HG03108 (cell line): ENCODE measurements around the gene SLC35F5.
"Not testable (repeated sequence)": the region's sequence is repeated elsewhere in the genome, so short reads cannot be mapped to it uniquely, and the experiment has no call there.

Experiments used
- ATAC-seq: cut with Tn5 transposase; IDR thresholded peaks from one replicate; pipeline ENCODE4 v1.9.1; 2021; ENCODE audit warnings: moderate library complexity; ENCODE audit not compliant: unreplicated experiment

Gene SLC35F5

DNA sequence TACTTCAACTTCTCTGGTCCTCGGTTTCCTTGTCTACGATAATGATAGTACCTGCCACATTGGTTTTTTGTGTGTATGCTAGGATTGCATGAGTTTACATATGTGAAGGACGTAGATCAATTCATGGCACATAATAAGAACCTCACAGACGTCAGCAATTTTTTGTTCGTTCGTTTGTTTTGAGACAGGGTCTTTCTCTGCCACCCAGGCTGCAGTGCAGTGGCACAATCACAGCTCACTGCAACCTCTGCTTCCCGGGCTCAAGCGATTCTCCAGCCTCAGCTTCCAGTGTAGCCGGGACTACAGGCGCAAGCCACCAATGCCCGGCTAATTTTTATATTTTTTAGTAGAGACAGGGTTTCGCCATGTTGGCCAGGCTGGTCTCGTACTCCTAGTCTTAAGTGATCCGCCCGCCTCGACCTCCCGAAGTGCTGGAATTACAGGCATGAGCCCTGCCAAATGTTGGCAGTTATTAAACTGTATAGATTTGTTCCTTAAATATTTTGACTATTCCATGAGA, 756 bp upstream of the SLC35F5 start:
- no peak for ATAC-seq

GRCh38 chr2:113755835-113756354, 547 bp downstream of the SLC35F5 start:
- peak; percentile 30 for ATAC-seq

DNA sequence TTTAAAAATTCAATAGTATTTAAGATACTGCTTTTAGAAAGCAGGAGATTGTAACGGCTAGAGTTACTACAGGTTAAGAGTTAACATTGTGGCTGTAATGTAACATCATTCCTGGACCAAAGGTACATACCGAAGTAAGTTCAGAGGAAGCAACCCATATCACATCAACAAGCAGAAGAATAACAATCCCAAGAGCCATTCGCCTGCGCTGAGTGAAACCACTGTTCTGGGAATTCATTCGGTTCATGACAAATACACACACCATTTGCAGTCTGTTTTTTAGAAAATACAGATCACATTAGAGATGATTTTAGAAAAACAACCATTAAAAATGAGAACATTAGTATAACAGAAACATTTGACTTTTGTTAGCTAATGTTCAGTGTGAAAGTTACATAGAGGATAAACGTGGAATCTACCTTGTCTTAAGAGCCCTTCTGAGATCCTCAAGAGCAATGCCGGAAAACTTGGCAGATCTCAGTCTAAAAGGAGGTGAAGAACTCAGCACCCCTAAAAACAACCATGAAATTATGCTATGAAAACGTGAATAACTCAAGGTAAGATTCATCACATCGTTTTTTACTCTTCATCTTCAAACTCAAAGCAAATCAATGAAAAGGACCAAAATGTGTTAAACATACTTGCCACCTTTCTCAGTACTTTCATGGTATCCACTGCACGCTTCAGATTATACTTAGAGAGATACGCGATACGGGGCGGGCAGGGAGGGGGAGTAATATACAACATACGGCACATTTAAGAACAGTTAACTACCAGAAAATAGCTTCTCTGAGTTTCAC, 1.2 kb downstream of the SLC35F5 start:
- no peak for ATAC-seq

DNA sequence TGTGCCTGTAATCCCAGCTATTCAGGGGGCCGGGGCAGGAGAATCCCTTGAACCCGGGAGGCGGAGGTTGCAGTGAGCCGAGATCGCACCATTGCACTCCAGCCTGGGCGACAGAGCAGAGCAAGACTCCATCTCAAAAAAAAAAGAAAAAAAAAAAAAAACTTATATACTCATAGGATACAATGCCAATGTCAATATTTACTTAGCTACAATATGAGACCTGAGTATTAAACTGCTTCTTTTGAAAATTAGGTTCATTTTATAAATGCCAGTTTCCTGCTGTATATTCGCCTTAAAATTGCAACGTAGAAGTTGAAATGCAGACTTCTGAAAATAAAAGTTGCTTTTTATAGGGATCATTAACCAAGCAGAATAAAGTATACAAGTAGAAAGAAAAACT, 2.3 kb downstream of the SLC35F5 start:
- no peak for ATAC-seq

GRCh38 chr2:113750385-113750784, 6.1 kb downstream of the SLC35F5 start:
- ATAC-seq: no peak

- no peak for ATAC-seq
Measured at GRCh38 chr2:113741091-113741490, 15.4 kb downstream of the SLC35F5 start.

DNA sequence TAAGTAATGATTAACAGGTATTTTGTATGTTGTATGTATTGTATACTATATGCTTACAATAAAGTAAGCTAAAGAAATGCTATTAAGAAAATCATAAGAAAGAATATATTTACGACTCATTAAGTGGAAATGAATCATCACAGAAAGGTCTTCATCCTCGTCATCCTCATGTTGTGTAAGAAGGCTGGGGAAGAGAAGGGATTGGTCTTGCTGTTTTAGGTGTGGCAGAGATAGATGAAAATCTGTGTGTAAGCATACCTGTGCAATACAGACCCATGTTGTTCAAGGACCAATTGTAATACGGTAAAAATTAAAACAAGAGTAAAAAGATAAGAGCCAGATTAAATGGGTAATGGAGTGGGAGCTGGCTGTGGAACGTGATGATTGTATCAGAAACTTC, 16.6 kb downstream of the SLC35F5 start:
- no peak for ATAC-seq

DNA sequence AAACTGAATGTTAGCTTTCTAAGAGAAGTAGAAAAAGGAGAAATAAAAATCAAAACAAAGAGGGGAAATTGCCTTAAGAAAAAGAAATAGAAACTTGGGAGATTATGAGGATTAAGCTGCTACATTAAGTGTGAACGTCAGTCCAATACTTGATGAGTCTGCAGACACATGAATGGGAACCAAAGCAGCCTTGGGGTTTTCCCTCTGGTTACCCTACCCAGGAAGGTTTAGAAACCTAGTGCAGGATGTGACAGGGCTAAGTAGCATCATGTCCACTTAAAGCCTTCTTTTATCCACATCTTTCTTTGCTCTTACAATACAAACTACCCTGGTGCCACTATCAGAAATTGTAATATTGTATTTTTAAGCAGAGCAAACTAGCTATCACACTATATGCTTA, 22.3 kb downstream of the SLC35F5 start:
- ATAC-seq: peak; percentile 69

- ATAC-seq: no peak
Measured at GRCh38 chr2:113724010-113724409, 32.4 kb downstream of the SLC35F5 start.

GRCh38 chr2:113723411-113723810, 33.0 kb downstream of the SLC35F5 start:
- no peak for ATAC-seq

DNA sequence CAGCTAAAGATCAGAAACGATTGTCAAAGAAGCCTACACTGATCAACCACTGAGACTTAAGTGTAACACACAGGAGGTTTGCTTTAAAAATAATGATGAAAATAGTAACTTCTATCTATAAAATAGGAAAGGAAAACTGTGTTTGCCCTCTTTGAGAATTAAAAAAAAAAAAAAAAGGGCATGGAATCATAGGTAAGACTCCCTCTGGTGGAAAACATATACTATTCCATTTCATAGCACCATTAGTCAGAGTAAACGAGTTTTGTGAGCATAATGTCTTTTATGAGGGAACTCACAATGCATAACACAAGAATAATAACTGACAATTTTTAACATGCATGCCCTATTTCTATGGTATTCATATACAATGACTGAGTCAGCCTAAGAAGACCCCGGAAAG, 36.3 kb downstream of the SLC35F5 start:
- ATAC-seq: no peak

GRCh38 chr2:113716291-113716690, 40.2 kb downstream of the SLC35F5 start:
- ATAC-seq: no peak

DNA sequence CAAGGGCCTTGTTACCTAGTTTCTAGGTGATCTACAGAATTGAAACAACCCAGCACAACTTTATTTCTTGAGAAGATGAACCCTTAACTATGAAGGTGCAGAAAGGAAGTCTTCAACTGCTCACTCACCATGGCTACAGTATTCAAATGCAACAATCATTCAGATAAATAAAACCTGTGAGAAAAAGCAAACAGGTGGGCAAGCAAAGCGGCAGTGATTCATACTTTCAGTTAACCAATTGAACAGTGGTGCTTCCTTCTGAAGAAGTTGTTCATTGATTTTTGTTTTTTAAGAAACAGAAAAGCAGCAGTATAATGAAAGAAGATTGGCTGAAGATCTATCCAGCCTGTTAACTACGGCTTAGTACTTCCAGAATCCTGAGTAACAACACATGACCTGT, 43.5 kb downstream of the SLC35F5 start:
- no peak for ATAC-seq

- no peak for ATAC-seq
Measured at GRCh38 chr2:113711851-113712250, 44.6 kb downstream of the SLC35F5 start.

- ATAC-seq: no peak
Measured at GRCh38 chr2:113709022-113709421, 47.4 kb downstream of the SLC35F5 start.

DNA sequence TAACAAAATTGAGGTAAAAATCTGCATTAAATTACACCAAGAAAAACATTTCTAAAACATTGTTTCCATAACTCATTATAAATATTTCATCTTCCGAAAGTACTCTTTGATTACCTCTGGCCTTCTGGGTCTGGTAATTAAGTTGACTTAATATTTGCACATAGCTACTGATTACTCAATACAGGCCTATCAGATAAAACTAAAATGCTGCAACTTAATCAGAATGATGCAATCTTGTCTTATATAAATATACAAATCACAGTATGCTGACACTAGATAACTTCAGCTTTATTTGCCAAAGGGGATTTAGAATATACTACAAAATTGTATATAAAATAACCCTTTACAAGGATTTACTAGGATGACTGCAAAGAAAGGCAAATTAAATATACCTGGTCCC, 49.3 kb downstream of the SLC35F5 start:
- no peak for ATAC-seq

- ATAC-seq: no peak
Measured at GRCh38 chr2:113705982-113706523, 50.4 kb downstream of the SLC35F5 start.

DNA sequence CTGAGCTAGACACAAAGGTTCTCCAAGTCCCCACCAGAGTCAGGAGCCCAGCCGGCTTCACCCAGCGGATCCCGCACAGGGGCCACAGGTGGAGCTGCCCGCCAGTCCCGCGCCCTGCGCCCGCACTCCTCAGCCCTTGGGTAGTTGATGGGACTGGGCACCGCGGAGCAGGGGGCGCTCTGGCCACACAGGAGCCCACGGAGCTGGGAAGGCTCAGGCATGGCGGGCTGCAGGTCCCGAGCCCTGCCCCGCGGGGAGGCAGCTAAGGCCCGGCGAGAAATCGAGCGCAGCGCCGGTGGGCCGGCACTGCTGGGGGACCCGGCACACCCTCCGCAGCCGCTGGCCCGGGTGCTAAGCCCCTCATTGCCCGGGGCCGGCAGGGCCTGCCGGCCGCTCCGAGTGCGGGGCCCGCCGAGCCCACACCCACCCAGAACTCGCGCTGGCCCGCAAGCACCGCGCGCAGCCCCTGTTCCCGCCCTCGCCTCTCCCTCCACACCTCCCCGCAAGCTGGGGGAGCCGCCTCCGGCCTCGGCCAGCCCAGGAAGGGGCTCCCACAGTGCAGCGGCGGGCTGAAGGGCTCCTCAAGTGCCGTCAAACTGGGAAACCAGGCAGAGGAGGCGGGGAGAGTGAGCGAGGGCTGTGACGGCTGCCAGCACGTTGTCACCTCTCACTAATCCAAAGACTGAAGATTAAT, 52.0 kb downstream of the SLC35F5 start:
- not testable (repeated sequence) for ATAC-seq

DNA sequence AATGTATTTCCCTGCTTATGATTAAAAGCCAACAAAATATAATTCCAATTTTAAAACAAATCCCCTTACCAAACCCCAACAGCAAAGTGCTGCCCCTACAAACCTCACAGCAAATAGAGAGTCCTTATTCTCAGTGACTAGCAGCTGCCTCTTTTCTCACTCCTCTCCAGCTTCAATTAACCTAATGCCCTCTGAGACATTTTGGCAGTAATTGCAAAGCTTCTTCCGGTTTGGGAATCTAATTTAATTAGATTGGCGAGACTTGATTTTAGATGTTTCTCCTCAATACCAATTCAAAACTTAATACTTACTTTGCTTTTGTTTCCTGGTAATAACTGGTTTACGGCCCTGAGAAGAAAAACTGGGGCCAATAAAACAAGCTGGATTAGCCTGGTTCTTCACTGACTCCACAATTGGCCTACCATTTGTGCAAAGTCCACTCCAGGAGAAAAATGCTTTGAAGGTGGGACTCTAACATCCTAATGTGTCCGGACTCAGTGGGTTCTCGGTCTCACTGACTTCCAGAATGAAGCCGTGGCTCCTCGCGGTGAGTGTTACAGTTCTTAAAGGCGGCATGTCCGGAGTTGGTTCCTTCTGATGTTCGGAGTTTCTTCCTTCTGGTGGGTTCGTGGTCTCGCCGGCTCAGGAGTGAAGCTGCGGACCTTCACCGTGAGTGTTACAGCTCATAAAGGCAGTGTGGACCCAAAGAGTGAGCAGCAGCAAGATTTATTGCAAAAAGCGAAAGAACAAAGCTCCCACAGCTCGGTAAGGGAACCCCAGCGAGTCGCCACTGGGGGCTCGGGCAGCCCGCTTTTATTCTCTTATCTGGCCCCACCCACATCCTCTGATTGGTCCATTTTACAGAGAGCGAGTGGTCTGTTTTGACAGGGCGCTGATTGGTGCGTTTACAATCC, 52.8 kb downstream of the SLC35F5 start:
- no peak for ATAC-seq

GRCh38 chr2:113700186-113700841, 56.1 kb downstream of the SLC35F5 start:
- ATAC-seq: peak; percentile 82
